ENCODE measurements around the gene RBBP8.

The RBBP8 gene

GRCh38 chr18:22985250-22985649 is 52.1 kb downstream of the RBBP8 start:
- Histone ChIP-seq H3K4me2 (ENCODE audit: insufficient read depth, low read length) (no peak overlapping the region), H3K27me3 (ENCODE audit: insufficient read depth, low read length, poor library complexity) (no peaks in the 10 kb centered on the region), H3K36me3 (ENCODE audit: insufficient read depth, low read length) (peaks cover 84% of the 10 kb centered on the region), H3K9me3 (ENCODE audit: insufficient read depth, low read length, severe bottlenecking) (no peaks in the 10 kb centered on the region), H3K4me1 (ENCODE audit: insufficient read depth, low read length) (no peaks in the 10 kb centered on the region), H3K79me2 (ENCODE audit: insufficient read depth, low read length) (no peaks in the 10 kb centered on the region), H3K27ac (ENCODE audit: low read length) (no peak overlapping the region), H3K4me3 (ENCODE audit: low read depth in 1 of 2, low read length in 2 of 2) (no peak overlapping the region), H4K20me1 (ENCODE audit: insufficient read depth, low read length) (no peaks in the 10 kb centered on the region), H2AFZ (ENCODE audit: low read depth, low read length) (no peak overlapping the region), H3K9ac (ENCODE audit: low read depth, low read length) (no peak overlapping the region)
- no peak for ATAC-seq (ENCODE audit: insufficient read depth, low read depth)
- no peak for TF ChIP-seq EZH2 (IDR thresholded peaks at IDR 0.05; ENCODE audit: borderline replicate concordance, low read depth, low read length, severe bottlenecking)
- TF ChIP-seq, protein P1, sequence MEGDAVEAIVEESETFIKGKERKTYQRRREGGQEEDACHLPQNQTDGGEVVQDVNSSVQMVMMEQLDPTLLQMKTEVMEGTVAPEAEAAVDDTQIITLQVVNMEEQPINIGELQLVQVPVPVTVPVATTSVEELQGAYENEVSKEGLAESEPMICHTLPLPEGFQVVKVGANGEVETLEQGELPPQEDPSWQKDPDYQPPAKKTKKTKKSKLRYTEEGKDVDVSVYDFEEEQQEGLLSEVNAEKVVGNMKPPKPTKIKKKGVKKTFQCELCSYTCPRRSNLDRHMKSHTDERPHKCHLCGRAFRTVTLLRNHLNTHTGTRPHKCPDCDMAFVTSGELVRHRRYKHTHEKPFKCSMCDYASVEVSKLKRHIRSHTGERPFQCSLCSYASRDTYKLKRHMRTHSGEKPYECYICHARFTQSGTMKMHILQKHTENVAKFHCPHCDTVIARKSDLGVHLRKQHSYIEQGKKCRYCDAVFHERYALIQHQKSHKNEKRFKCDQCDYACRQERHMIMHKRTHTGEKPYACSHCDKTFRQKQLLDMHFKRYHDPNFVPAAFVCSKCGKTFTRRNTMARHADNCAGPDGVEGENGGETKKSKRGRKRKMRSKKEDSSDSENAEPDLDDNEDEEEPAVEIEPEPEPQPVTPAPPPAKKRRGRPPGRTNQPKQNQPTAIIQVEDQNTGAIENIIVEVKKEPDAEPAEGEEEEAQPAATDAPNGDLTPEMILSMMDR (IDR thresholded peaks at IDR 0.05; ENCODE audit: borderline replicate concordance, extremely low read depth, low read length, poor library complexity, severe bottlenecking), result no peak
- no peak for DNase-seq

DNA sequence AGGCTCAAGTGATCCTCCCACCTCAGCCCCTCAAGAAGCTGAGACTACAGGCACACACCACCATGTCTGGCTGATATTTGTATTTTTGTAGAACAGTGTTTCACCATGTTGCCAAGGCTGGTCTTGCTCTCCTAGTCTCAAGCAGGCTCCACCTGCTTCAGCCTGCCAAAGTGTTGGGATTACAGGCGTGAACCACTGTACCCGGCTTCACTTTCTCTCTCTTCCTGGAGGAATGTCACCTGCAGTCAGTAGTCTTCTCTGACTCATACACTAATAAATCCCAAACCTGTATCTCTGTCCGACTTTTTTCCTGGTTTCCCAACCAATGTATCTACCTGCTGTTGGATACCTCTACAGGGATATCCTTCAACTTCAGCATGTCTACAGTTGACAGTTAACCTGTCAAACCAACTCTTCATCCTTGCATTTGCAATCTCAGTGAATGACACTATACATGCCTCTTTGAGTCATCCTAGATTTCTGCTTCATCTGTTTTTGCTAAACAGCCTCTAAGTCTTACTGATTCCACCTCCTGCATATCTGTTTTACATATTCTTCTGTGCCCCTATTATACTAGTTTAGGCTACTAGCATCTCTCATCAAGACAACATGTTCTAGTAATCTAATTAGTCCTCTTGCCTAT is 54.5 kb downstream of the RBBP8 start:
- H2AFZ ChIP-seq (ENCODE audit: low read depth, low read length), result no peak overlapping the region
- H3K9me3 ChIP-seq (ENCODE audit: insufficient read depth, low read length, severe bottlenecking), result no peaks in the 10 kb centered on the region
- TF ChIP-seq, protein P1 (IDR thresholded peaks at IDR 0.05; ENCODE audit: borderline replicate concordance, extremely low read depth, low read length, poor library complexity, severe bottlenecking), result no peak
- no peaks in the 10 kb centered on the region for H3K79me2 ChIP-seq (ENCODE audit: insufficient read depth, low read length)
- no peak overlapping the region for H3K4me3 ChIP-seq (ENCODE audit: low read depth in 1 of 2, low read length in 2 of 2)
- H3K27me3 ChIP-seq (ENCODE audit: insufficient read depth, low read length, poor library complexity), result no peaks in the 10 kb centered on the region
- DNase-seq (no peak), ATAC-seq (ENCODE audit: insufficient read depth, low read depth) (no peak)
- H3K4me1 ChIP-seq (ENCODE audit: insufficient read depth, low read length), result no peaks in the 10 kb centered on the region
- H3K27ac ChIP-seq (ENCODE audit: low read length), result no peak overlapping the region
- no peak overlapping the region for H3K4me2 ChIP-seq (ENCODE audit: insufficient read depth, low read length)
- H3K36me3 ChIP-seq (ENCODE audit: insufficient read depth, low read length), result peaks cover 91% of the 10 kb centered on the region
- H4K20me1 ChIP-seq (ENCODE audit: insufficient read depth, low read length), result no peaks in the 10 kb centered on the region
- no peak overlapping the region for H3K9ac ChIP-seq (ENCODE audit: low read depth, low read length)

DNA sequence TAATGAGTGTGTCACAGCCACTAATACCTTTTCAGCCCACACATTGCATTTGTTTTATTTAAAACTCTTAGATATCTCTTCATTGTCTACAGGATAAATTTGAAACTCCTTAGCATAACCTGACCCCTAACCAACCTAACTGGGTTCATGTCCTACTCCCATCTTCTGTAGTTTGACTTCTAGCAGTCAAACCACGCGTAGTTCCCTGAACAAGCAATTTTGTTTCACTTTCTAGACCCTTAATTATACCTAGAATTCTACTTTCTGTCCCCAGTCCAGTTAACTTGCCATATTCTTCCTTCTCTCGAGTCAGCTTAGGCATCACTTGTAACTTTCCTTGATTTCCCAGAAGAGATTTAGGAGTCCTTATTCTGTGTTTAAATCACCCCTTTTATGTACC is 55.1 kb downstream of the RBBP8 start:
- Histone ChIP-seq H2AFZ (ENCODE audit: low read depth, low read length) (no peak overlapping the region), H3K36me3 (ENCODE audit: insufficient read depth, low read length) (peaks cover 91% of the 10 kb centered on the region), H3K4me1 (ENCODE audit: insufficient read depth, low read length) (no peaks in the 10 kb centered on the region), H3K4me2 (ENCODE audit: insufficient read depth, low read length) (no peak overlapping the region), H3K4me3 (ENCODE audit: low read depth in 1 of 2, low read length in 2 of 2) (no peak overlapping the region), H4K20me1 (ENCODE audit: insufficient read depth, low read length) (no peaks in the 10 kb centered on the region), H3K27ac (ENCODE audit: low read length) (no peak overlapping the region), H3K79me2 (ENCODE audit: insufficient read depth, low read length) (no peaks in the 10 kb centered on the region), H3K9me3 (ENCODE audit: insufficient read depth, low read length, severe bottlenecking) (no peaks in the 10 kb centered on the region), H3K9ac (ENCODE audit: low read depth, low read length) (no peak overlapping the region), H3K27me3 (ENCODE audit: insufficient read depth, low read length, poor library complexity) (no peaks in the 10 kb centered on the region)
- no peak for DNase-seq
- no peak for TF ChIP-seq EZH2 (IDR thresholded peaks at IDR 0.05; ENCODE audit: borderline replicate concordance, low read depth, low read length, severe bottlenecking)
- TF ChIP-seq, protein P1 (IDR thresholded peaks at IDR 0.05; ENCODE audit: borderline replicate concordance, extremely low read depth, low read length, poor library complexity, severe bottlenecking), result no peak
- ATAC-seq (ENCODE audit: insufficient read depth, low read depth), result no peak

DNA sequence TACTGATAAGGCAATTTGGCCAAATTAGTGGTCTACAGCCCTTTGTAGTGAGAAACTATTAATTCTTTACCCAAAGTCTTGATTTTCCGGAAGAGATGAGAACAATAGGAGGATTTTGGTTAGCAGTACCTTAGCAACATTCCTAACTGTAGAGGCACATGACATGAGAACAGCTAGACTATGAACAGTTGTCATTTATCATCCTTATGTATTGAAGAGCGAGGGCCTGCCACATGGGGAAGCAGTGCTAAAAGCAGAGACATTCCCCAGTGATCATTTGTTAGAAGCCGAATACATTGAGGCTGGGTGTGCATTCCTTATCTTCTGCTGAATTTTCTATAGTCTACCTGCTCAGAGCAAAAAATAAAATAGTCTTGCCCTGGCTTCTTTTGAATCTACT is 65.2 kb downstream of the RBBP8 start:
- Histone ChIP-seq H3K4me3 (ENCODE audit: low read depth in 1 of 2, low read length in 2 of 2) (no peak overlapping the region), H4K20me1 (ENCODE audit: insufficient read depth, low read length) (no peaks in the 10 kb centered on the region), H2AFZ (ENCODE audit: low read depth, low read length) (no peak overlapping the region), H3K36me3 (ENCODE audit: insufficient read depth, low read length) (peaks cover 75% of the 10 kb centered on the region), H3K4me1 (ENCODE audit: insufficient read depth, low read length) (no peaks in the 10 kb centered on the region), H3K79me2 (ENCODE audit: insufficient read depth, low read length) (no peaks in the 10 kb centered on the region), H3K27me3 (ENCODE audit: insufficient read depth, low read length, poor library complexity) (no peaks in the 10 kb centered on the region), H3K9ac (ENCODE audit: low read depth, low read length) (no peak overlapping the region), H3K27ac (ENCODE audit: low read length) (no peak overlapping the region), H3K9me3 (ENCODE audit: insufficient read depth, low read length, severe bottlenecking) (no peaks in the 10 kb centered on the region), H3K4me2 (ENCODE audit: insufficient read depth, low read length) (no peak overlapping the region)
- no peak for TF ChIP-seq EZH2 (IDR thresholded peaks at IDR 0.05; ENCODE audit: borderline replicate concordance, low read depth, low read length, severe bottlenecking)
- TF ChIP-seq, protein P1 (IDR thresholded peaks at IDR 0.05; ENCODE audit: borderline replicate concordance, extremely low read depth, low read length, poor library complexity, severe bottlenecking), result no peak
- no peak for DNase-seq
- ATAC-seq (ENCODE audit: insufficient read depth, low read depth), result no peak

All from DND-41 (cell line).